Upper lobe of left lung (tissue), 4 donors: Measurements from ENCODE around the gene SPATA16.

Source experiments
- EP300 ChIP-seq, 4 donors: sonication (generic); formaldehyde crosslinking; IDR thresholded peaks; one replicate each; pipeline ENCODE4 v1.5.1; 2017; ENCODE audit warnings: antibody characterized with exemption in 4 of 4, control low read depth in 2 of 4
- POLR2A ChIP-seq, 4 donors: fragments of 450-650 bp; IDR thresholded peaks; one replicate each; pipeline ENCODE4 v1.5.1; 2016 to 2017; ENCODE audit warnings: antibody characterized with exemption in 4 of 4, mild to moderate bottlenecking in 2 of 4
- POLR2AphosphoS5 ChIP-seq, 2 donors: sonication (generic); formaldehyde crosslinking; IDR thresholded peaks; one replicate each; pipeline ENCODE4 v1.5.1; 2017; ENCODE audit warnings: antibody characterized with exemption in 2 of 2
- TF ChIP-seq, protein P1 (sequence below), 6 experiments: fragments of 450-650 bp in 4 of 6; fragments of 200-600 bp in 2 of 6; sonication (generic) in 2 of 6; IDR thresholded peaks; one replicate each; pipeline ENCODE4 v1.5.1; 2016 to 2019; ENCODE audit warnings: antibody characterized with exemption in 6 of 6

DNA sequence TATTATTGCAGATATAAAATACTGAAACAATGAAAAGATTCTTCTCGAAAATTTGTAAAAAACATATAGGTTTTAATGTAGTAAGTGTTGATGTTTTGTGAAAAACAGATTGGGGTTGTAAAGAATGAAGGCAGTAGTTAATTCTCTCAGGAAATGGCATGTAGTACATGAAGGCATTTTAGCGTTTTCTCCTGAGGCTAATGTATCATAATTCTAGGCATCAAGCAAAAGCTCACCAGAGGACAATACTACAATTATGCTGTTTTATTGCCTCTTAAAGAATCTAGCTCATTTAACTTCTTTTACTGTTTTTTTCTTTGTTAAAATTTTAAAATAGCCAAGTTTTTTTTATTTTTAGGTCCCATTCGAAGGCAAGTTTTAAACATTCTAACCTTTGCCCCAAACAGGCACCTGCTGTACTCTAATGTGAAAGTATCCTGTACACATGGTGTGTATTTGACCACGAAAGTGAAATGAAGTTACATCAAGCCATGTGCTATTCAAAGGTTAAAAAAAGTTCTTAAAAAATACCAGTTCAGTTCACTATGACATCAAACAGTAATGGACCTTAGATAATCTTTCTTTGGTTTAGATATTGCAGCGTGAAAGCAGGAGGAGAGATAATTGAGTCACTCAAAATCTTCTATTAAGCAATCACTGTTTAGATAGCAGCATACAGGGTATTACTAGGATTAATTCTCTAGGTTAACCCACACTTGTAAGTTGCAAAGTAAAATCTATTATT is 227.0 kb downstream of the SPATA16 start:
- TF ChIP-seq EP300 (IDR thresholded peaks at IDR 0.05) (no peak), POLR2A (IDR thresholded peaks at IDR 0.05) (no peak), POLR2AphosphoS5 (IDR thresholded peaks at IDR 0.05) (no peak)
- TF ChIP-seq, protein P1, sequence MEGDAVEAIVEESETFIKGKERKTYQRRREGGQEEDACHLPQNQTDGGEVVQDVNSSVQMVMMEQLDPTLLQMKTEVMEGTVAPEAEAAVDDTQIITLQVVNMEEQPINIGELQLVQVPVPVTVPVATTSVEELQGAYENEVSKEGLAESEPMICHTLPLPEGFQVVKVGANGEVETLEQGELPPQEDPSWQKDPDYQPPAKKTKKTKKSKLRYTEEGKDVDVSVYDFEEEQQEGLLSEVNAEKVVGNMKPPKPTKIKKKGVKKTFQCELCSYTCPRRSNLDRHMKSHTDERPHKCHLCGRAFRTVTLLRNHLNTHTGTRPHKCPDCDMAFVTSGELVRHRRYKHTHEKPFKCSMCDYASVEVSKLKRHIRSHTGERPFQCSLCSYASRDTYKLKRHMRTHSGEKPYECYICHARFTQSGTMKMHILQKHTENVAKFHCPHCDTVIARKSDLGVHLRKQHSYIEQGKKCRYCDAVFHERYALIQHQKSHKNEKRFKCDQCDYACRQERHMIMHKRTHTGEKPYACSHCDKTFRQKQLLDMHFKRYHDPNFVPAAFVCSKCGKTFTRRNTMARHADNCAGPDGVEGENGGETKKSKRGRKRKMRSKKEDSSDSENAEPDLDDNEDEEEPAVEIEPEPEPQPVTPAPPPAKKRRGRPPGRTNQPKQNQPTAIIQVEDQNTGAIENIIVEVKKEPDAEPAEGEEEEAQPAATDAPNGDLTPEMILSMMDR (IDR thresholded peaks at IDR 0.05), result no peak
